HEK293 (cell line): ENCODE measurements around the gene CD151.
A peak's percentile ranks its signal among the peaks of the same experiment; 100 is the strongest.

Experiments used
- CTCF ChIA-PET: fragments of 350-600 bp; formaldehyde crosslinking; extraction: SDS; loops from one replicate; lab custom pipeline; 2021; ENCODE audit warnings: antibody characterized with exemption; lab: Yijun Ruan, JAX
- POLR2A ChIA-PET: fragments of 300-600 bp; formaldehyde crosslinking; extraction: SDS; loops from one replicate; lab custom pipeline; 2020; ENCODE audit warnings: antibody characterized with exemption, inconsistent platforms; lab: Yijun Ruan, JAX
- H3K27ac ChIP-seq: fragments of 200-500 bp; sonication (Bioruptor generic); 2 replicates; pipeline ENCODE4 v1.5.1; 2014; ENCODE audit warnings: low read depth, low read length, control low read depth, inconsistent platforms; ENCODE audit errors: extremely low read depth
- H3K36me3 ChIP-seq, 2 experiments: fragments of 200-500 bp in 1 of 2; sonication (Bioruptor generic) in 1 of 2; 1 replicate in 1 of 2; 2 replicates in 1 of 2; pipeline ENCODE4 v1.5.1; 2014 to 2017; ENCODE audit warnings: inconsistent platforms in 2 of 2, low read length in 2 of 2; ENCODE audit not compliant: control insufficient read depth in 2 of 2, insufficient read depth in 1 of 2
- H3K4me1 ChIP-seq: fragments of 200-500 bp; sonication (Bioruptor generic); 2 replicates; pipeline ENCODE4 v1.5.1; 2014; ENCODE audit warnings: mild to moderate bottlenecking, low read length, inconsistent platforms; ENCODE audit not compliant: control insufficient read depth, insufficient read depth
- H3K4me3 ChIP-seq: 2 replicates; pipeline ENCODE4 v1.5.1; 2011; ENCODE audit warnings: low read depth, mild to moderate bottlenecking, control low read depth, low read length, moderate library complexity
- H3K9me3 ChIP-seq: fragments of 200-500 bp; sonication (Bioruptor generic); 2 replicates; pipeline ENCODE4 v1.5.1; 2014; ENCODE audit warnings: low read depth, low read length, inconsistent platforms; ENCODE audit not compliant: control insufficient read depth, insufficient read depth
- EGR2 ChIP-seq: fragments of 450-650 bp; formaldehyde crosslinking; IDR thresholded peaks from 2 replicates; pipeline ENCODE4 v1.5.1; 2016; ENCODE audit warnings: low read depth, missing biosample characterization, missing genetic modification characterization
- IKZF3 ChIP-seq: fragments of 450-650 bp; IDR thresholded peaks from 2 replicates; pipeline ENCODE4 v1.5.0; 2018; ENCODE audit warnings: missing biosample characterization, mild to moderate bottlenecking, missing genetic modification characterization, moderate library complexity
- MYNN ChIP-seq: fragments of 450-650 bp; formaldehyde crosslinking; IDR thresholded peaks from 2 replicates; pipeline ENCODE4 v1.5.1; 2016; ENCODE audit warnings: missing biosample characterization, missing genetic modification characterization, borderline replicate concordance
- OSR2 ChIP-seq: fragments of 450-650 bp; formaldehyde crosslinking; IDR thresholded peaks from 2 replicates; pipeline ENCODE4 v1.5.1; 2016; ENCODE audit warnings: missing biosample characterization, missing genetic modification characterization
- SCRT2 ChIP-seq: fragments of 450-650 bp; formaldehyde crosslinking; IDR thresholded peaks from 2 replicates; pipeline ENCODE4 v1.5.1; 2016; ENCODE audit warnings: missing biosample characterization, missing genetic modification characterization
- ZBTB8A ChIP-seq: fragments of 450-650 bp; formaldehyde crosslinking; IDR thresholded peaks from 2 replicates; pipeline ENCODE4 v1.5.1; 2016; ENCODE audit warnings: missing biosample characterization, missing genetic modification characterization
- ZNF23 ChIP-seq: fragments of 450-650 bp; formaldehyde crosslinking; IDR thresholded peaks from 2 replicates; pipeline ENCODE4 v1.5.1; 2016; ENCODE audit warnings: missing biosample characterization, missing genetic modification characterization, borderline replicate concordance
- ZNF341 ChIP-seq: fragments of 450-650 bp; formaldehyde crosslinking; IDR thresholded peaks from 2 replicates; pipeline ENCODE4; 2016; ENCODE audit warnings: low read depth, missing biosample characterization, missing genetic modification characterization
- ZNF473 ChIP-seq: fragments of 450-650 bp; formaldehyde crosslinking; IDR thresholded peaks from 2 replicates; pipeline ENCODE4 v1.5.1; 2017; ENCODE audit warnings: missing biosample characterization, missing genetic modification characterization
- ZNF521 ChIP-seq: fragments of 450-650 bp; formaldehyde crosslinking; IDR thresholded peaks from 2 replicates; pipeline ENCODE4 v1.5.1; 2017; ENCODE audit warnings: missing biosample characterization, mild to moderate bottlenecking, missing genetic modification characterization
- ZNF560 ChIP-seq: fragments of 450-650 bp; formaldehyde crosslinking; IDR thresholded peaks from 2 replicates; pipeline ENCODE4 v1.5.1; 2017; ENCODE audit warnings: missing biosample characterization, missing genetic modification characterization, borderline replicate concordance
- ZNF600 ChIP-seq: fragments of 450-650 bp; formaldehyde crosslinking; IDR thresholded peaks from 2 replicates; pipeline ENCODE4 v1.5.1; 2016; ENCODE audit warnings: missing biosample characterization, missing genetic modification characterization
- ZXDB ChIP-seq: fragments of 450-650 bp; formaldehyde crosslinking; IDR thresholded peaks from 2 replicates; pipeline ENCODE4 v1.5.1; 2016; ENCODE audit warnings: missing biosample characterization, missing genetic modification characterization
- TF ChIP-seq, protein P1 (sequence below): fragments of 450-650 bp; formaldehyde crosslinking; IDR thresholded peaks from 2 replicates; pipeline ENCODE4 v1.5.1; 2016; ENCODE audit warnings: missing biosample characterization, missing genetic modification characterization
- TF ChIP-seq, protein P2 (sequence below): fragments of 450-650 bp; formaldehyde crosslinking; IDR thresholded peaks from 2 replicates; pipeline ENCODE4 v1.5.1; 2016; ENCODE audit warnings: missing biosample characterization, missing genetic modification characterization
- TF ChIP-seq, protein P3 (sequence below): fragments of 450-650 bp; formaldehyde crosslinking; IDR thresholded peaks from 2 replicates; pipeline ENCODE4 v1.5.1; 2016; ENCODE audit warnings: missing biosample characterization, missing genetic modification characterization, borderline replicate concordance
- TF ChIP-seq, protein P4 (sequence below): fragments of 450-650 bp; formaldehyde crosslinking; IDR thresholded peaks from 2 replicates; pipeline ENCODE4 v1.5.1; 2016; ENCODE audit warnings: missing biosample characterization, missing genetic modification characterization
- TF ChIP-seq, protein P5 (sequence below): fragments of 450-650 bp; formaldehyde crosslinking; IDR thresholded peaks from 2 replicates; pipeline ENCODE4 v1.5.1; 2016; ENCODE audit warnings: missing biosample characterization, missing genetic modification characterization

CD151 gene

DNA sequence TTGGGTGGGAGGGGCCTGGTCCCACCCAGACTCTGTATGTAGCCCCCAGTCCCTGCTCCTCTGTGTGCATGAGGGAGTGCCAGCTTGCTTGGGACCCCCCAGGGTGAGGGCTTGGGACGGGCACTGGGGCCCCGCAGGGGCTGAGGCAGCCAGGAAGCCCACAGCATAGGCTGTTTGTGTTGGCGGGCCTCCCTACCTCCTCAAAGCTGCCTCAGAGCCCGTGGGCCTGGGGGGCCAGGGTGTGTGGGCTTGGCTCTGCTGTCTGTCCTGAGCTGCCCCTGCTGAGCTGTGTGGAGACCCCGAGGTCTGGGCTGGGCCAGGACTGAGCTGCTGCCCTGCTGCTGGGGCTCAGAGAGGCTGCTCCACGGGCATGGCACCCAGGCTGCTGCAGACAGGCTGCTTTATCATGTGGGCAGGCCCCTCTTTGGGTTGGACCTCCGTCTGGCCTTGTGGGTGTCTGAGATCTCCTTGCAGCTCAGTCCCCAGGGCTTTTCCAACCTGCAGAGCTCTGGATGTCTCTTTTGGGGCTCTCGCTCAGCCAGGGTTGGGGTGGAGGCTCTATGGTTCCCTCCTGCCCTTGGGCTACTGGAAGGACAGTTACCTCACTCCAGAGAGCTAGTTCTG, 13.2 kb downstream of the CD151 start (continued):
- TF ChIP-seq, protein P1, sequence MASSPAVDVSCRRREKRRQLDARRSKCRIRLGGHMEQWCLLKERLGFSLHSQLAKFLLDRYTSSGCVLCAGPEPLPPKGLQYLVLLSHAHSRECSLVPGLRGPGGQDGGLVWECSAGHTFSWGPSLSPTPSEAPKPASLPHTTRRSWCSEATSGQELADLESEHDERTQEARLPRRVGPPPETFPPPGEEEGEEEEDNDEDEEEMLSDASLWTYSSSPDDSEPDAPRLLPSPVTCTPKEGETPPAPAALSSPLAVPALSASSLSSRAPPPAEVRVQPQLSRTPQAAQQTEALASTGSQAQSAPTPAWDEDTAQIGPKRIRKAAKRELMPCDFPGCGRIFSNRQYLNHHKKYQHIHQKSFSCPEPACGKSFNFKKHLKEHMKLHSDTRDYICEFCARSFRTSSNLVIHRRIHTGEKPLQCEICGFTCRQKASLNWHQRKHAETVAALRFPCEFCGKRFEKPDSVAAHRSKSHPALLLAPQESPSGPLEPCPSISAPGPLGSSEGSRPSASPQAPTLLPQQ (tag by site-specific recombination), result no peak
- TF ChIP-seq ZBTB8A (tag by site-specific recombination) (peak; percentile 63), OSR2 (tag by site-specific recombination) (no peak), ZNF23 (no peak), MYNN (tag by site-specific recombination) (no peak), ZNF473 (tag by site-specific recombination) (no peak), ZNF521 (tag by site-specific recombination) (no peak), ZXDB (tag by site-specific recombination) (peak; percentile 91), IKZF3 (0 out of 2 replicates have a peak, but pooled peaks have one; percentile 16), SCRT2 (tag by site-specific recombination) (no peak)
- TF ChIP-seq, protein P2, sequence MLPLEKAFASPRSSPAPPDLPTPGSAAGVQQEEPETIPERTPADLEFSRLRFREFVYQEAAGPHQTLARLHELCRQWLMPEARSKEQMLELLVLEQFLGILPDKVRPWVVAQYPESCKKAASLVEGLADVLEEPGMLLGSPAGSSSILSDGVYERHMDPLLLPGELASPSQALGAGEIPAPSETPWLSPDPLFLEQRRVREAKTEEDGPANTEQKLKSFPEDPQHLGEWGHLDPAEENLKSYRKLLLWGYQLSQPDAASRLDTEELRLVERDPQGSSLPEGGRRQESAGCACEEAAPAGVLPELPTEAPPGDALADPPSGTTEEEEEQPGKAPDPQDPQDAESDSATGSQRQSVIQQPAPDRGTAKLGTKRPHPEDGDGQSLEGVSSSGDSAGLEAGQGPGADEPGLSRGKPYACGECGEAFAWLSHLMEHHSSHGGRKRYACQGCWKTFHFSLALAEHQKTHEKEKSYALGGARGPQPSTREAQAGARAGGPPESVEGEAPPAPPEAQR (tag by site-specific recombination), result no peak
- TF ChIP-seq, protein P3, sequence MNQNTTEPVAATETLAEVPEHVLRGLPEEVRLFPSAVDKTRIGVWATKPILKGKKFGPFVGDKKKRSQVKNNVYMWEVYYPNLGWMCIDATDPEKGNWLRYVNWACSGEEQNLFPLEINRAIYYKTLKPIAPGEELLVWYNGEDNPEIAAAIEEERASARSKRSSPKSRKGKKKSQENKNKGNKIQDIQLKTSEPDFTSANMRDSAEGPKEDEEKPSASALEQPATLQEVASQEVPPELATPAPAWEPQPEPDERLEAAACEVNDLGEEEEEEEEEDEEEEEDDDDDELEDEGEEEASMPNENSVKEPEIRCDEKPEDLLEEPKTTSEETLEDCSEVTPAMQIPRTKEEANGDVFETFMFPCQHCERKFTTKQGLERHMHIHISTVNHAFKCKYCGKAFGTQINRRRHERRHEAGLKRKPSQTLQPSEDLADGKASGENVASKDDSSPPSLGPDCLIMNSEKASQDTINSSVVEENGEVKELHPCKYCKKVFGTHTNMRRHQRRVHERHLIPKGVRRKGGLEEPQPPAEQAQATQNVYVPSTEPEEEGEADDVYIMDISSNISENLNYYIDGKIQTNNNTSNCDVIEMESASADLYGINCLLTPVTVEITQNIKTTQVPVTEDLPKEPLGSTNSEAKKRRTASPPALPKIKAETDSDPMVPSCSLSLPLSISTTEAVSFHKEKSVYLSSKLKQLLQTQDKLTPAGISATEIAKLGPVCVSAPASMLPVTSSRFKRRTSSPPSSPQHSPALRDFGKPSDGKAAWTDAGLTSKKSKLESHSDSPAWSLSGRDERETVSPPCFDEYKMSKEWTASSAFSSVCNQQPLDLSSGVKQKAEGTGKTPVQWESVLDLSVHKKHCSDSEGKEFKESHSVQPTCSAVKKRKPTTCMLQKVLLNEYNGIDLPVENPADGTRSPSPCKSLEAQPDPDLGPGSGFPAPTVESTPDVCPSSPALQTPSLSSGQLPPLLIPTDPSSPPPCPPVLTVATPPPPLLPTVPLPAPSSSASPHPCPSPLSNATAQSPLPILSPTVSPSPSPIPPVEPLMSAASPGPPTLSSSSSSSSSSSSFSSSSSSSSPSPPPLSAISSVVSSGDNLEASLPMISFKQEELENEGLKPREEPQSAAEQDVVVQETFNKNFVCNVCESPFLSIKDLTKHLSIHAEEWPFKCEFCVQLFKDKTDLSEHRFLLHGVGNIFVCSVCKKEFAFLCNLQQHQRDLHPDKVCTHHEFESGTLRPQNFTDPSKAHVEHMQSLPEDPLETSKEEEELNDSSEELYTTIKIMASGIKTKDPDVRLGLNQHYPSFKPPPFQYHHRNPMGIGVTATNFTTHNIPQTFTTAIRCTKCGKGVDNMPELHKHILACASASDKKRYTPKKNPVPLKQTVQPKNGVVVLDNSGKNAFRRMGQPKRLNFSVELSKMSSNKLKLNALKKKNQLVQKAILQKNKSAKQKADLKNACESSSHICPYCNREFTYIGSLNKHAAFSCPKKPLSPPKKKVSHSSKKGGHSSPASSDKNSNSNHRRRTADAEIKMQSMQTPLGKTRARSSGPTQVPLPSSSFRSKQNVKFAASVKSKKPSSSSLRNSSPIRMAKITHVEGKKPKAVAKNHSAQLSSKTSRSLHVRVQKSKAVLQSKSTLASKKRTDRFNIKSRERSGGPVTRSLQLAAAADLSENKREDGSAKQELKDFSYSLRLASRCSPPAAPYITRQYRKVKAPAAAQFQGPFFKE (tag by site-specific recombination), result no peak

DNA sequence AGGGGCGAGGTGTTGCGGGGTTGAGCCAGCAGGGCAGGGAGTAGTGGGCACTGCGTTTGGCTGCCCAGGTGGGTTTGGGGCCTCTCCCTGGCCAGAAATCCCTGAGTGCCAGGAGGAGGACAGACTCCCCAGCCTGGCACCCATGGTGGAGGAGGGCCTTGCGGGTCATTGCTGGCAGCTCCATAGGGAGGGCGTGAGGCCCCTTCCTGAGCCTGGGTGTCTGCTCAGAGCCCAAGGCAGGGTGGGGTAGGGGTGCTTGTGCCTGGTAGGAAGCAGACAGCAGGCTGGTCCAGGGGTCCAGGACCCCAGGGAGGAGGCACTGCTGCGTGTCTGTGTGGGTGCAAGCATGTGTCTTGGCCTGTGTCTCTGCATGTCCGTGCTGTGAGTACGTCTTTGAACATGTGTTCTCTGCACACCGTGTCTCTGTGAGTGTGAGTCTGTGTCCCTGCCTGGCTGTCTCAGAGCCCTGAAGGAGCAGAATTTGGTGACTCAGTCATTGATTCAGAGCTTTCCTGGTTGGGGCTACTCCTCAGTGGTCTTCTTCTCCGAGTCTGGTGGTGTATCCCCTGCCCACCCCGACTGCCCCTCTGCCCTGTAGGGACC, 13.8 kb downstream of the CD151 start:
- Histone ChIP-seq H3K9me3 (no peaks in the 10 kb centered on the region), H3K4me3 (no peak overlapping the region), H3K4me1 (0 out of 2 replicates have a peak, but pooled peaks cover 6% of the 10 kb centered on the region), H3K36me3 (no peaks in the 10 kb centered on the region), H3K27ac (no peak overlapping the region)
- ChIA-PET POLR2A (interaction anchor here (1.5 to 1.9 kb wide), 2 partner anchors 11 to 27 kb away, joined by 3 to 6 read pairs; partner anchors contain the start of gene PNPLA2), CTCF (interaction anchor here (0.6 to 2.3 kb wide), 3 partner anchors 18 to 205 kb away, joined by 3 to 9 read pairs (median 3); partner anchors contain the start of gene TALDO1)
- no peak for TF ChIP-seq EGR2 (tag by site-specific recombination)
- TF ChIP-seq, protein P4, sequence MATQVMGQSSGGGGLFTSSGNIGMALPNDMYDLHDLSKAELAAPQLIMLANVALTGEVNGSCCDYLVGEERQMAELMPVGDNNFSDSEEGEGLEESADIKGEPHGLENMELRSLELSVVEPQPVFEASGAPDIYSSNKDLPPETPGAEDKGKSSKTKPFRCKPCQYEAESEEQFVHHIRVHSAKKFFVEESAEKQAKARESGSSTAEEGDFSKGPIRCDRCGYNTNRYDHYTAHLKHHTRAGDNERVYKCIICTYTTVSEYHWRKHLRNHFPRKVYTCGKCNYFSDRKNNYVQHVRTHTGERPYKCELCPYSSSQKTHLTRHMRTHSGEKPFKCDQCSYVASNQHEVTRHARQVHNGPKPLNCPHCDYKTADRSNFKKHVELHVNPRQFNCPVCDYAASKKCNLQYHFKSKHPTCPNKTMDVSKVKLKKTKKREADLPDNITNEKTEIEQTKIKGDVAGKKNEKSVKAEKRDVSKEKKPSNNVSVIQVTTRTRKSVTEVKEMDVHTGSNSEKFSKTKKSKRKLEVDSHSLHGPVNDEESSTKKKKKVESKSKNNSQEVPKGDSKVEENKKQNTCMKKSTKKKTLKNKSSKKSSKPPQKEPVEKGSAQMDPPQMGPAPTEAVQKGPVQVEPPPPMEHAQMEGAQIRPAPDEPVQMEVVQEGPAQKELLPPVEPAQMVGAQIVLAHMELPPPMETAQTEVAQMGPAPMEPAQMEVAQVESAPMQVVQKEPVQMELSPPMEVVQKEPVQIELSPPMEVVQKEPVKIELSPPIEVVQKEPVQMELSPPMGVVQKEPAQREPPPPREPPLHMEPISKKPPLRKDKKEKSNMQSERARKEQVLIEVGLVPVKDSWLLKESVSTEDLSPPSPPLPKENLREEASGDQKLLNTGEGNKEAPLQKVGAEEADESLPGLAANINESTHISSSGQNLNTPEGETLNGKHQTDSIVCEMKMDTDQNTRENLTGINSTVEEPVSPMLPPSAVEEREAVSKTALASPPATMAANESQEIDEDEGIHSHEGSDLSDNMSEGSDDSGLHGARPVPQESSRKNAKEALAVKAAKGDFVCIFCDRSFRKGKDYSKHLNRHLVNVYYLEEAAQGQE (tag by site-specific recombination), result no peak
- 0 out of 2 replicates have a peak, but pooled peaks have one; percentile 2 for TF ChIP-seq ZNF600 (tag by site-specific recombination)
- TF ChIP-seq, protein P5, sequence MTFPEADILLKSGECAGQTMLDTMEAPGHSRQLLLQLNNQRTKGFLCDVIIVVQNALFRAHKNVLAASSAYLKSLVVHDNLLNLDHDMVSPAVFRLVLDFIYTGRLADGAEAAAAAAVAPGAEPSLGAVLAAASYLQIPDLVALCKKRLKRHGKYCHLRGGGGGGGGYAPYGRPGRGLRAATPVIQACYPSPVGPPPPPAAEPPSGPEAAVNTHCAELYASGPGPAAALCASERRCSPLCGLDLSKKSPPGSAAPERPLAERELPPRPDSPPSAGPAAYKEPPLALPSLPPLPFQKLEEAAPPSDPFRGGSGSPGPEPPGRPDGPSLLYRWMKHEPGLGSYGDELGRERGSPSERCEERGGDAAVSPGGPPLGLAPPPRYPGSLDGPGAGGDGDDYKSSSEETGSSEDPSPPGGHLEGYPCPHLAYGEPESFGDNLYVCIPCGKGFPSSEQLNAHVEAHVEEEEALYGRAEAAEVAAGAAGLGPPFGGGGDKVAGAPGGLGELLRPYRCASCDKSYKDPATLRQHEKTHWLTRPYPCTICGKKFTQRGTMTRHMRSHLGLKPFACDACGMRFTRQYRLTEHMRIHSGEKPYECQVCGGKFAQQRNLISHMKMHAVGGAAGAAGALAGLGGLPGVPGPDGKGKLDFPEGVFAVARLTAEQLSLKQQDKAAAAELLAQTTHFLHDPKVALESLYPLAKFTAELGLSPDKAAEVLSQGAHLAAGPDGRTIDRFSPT (tag by site-specific recombination), result peak; percentile 48; the same call in 1 of the 2 replicates
- no peak for TF ChIP-seq ZNF341 (tag by site-specific recombination)
- no peak for TF ChIP-seq ZNF560
